DND-41 (cell line): Measurements from ENCODE around the gene GPA33.
A peak's percentile ranks its signal among the peaks of the same experiment; 100 is the strongest.

Experiments
- ATAC-seq: fragments of 200-7000 bp; cut with Tn5 transposase; 3 replicates; pipeline ENCODE4 v1.9.1; 2021; ENCODE audit warnings: low read depth; ENCODE audit not compliant: insufficient read depth
- DNase-seq: peaks from one replicate; pipeline ENCODE4 v3.0.0-alpha.2; 2020
- H2AFZ ChIP-seq: 2 replicates; pipeline ENCODE4 v1.6.0; 2012; ENCODE audit warnings: low read depth, low read length
- H3K27ac ChIP-seq: 2 replicates; pipeline ENCODE4 v1.5.1; 2012; ENCODE audit warnings: low read length, inconsistent platforms
- H3K27me3 ChIP-seq: fragments of 200-600 bp; sonication (generic); 2 replicates; pipeline ENCODE4 v1.6.0; 2012; ENCODE audit warnings: low read length, mild to moderate bottlenecking, inconsistent platforms; ENCODE audit not compliant: insufficient read depth, poor library complexity
- H3K36me3 ChIP-seq: 2 replicates; pipeline ENCODE4 v1.5.1; 2012; ENCODE audit warnings: low read length, inconsistent platforms; ENCODE audit not compliant: insufficient read depth
- H3K4me1 ChIP-seq: 2 replicates; pipeline ENCODE4 v1.5.1; 2012; ENCODE audit warnings: mild to moderate bottlenecking, low read length; ENCODE audit not compliant: insufficient read depth
- H3K4me2 ChIP-seq: 2 replicates; pipeline ENCODE4 v1.6.0; 2012; ENCODE audit warnings: mild to moderate bottlenecking, moderate library complexity, low read length, inconsistent platforms; ENCODE audit not compliant: insufficient read depth
- H3K4me3 ChIP-seq, 2 experiments: fragments of 200-600 bp in 1 of 2; shearing (Covaris generic) in 1 of 2; 2 replicates each; pipeline ENCODE4 v1.5.1; 2012 to 2016; ENCODE audit warnings: inconsistent platforms in 2 of 2, low read length in 2 of 2, mild to moderate bottlenecking in 2 of 2, low read depth in 1 of 2, moderate library complexity in 1 of 2
- H3K79me2 ChIP-seq: 2 replicates; pipeline ENCODE4 v1.6.0; 2012; ENCODE audit warnings: low read length, inconsistent platforms; ENCODE audit not compliant: insufficient read depth
- H3K9ac ChIP-seq: 2 replicates; pipeline ENCODE4 v1.6.0; 2012; ENCODE audit warnings: low read depth, mild to moderate bottlenecking, inconsistent platforms, low read length, moderate library complexity
- H3K9me3 ChIP-seq: 2 replicates; pipeline ENCODE4 v1.5.1; 2012; ENCODE audit warnings: low read length, moderate library complexity, mild to moderate bottlenecking, inconsistent platforms; ENCODE audit not compliant: insufficient read depth, severe bottlenecking
- H4K20me1 ChIP-seq: 2 replicates; pipeline ENCODE4 v1.6.0; 2012; ENCODE audit warnings: low read length; ENCODE audit not compliant: insufficient read depth
- CTCF ChIP-seq: IDR thresholded peaks from 2 replicates; pipeline ENCODE4 v1.5.1; 2012; ENCODE audit warnings: borderline replicate concordance, low read length, moderate library complexity, mild to moderate bottlenecking; ENCODE audit not compliant: poor library complexity, severe bottlenecking; ENCODE audit errors: extremely low read depth
- EZH2 ChIP-seq: IDR thresholded peaks from 3 replicates; pipeline ENCODE4 v1.6.1; 2012; ENCODE audit warnings: borderline replicate concordance, low read depth, mild to moderate bottlenecking, moderate library complexity, low read length, inconsistent platforms; ENCODE audit not compliant: severe bottlenecking

Gene GPA33, protein sequence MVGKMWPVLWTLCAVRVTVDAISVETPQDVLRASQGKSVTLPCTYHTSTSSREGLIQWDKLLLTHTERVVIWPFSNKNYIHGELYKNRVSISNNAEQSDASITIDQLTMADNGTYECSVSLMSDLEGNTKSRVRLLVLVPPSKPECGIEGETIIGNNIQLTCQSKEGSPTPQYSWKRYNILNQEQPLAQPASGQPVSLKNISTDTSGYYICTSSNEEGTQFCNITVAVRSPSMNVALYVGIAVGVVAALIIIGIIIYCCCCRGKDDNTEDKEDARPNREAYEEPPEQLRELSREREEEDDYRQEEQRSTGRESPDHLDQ

DNA sequence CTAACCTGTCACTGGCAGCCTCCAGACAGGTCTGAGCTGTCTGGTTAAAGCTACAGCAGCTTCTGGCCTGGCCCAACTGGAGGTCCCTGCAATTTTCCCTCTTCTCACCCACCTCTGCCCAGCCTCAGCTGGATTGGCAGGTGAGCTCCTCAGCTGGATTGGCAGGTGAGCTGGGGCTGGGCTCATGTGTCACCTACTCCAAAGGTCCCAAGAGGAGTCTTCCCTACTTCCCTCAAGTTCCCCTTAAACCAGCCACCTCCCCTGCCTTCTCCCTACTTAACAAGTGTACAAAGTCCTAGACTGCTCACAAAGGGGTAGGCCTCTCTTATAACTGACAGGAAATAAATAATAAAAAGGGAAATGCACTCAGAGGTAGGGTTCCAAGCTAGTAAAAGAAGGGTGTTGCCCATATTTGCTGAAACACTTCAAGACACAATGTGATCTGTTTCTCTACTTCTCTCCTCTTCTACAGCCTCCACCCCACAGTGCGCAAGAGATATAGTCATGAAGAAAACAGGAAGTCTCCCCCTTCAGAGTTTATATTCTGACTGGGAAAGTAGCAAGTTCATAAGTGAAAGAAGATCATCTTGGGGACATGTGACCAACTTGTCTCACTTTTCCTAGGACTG is at the start of gene GPA33:
TSS of gene GPA33 (minus strand) at position 64 of the 629 bp plus-strand sequence. CDS start 90 bp downstream, outside the sequence.
- Histone ChIP-seq H3K9ac (peak within 1 kb of the TSS; percentile 50), H3K9me3 (no peaks in the 10 kb centered on the region), H3K36me3 (no peaks in the 10 kb centered on the region), H3K27me3 (no peaks in the 10 kb centered on the region), H4K20me1 (no peaks in the 10 kb centered on the region), H3K4me3 (peak within 1 kb of the TSS in 1 of 2 experiments; percentile 40; a peak in 2 of 4 replicates), H3K27ac (peak within 1 kb of the TSS; percentile 93), H3K4me1 (peaks cover 46% of the 10 kb centered on the region), H3K79me2 (no peaks in the 10 kb centered on the region), H3K4me2 (peak within 1 kb of the TSS; percentile 56), H2AFZ (peak within 1 kb of the TSS; percentile 78)
- no peak for TF ChIP-seq CTCF
- TF ChIP-seq EZH2: no peak
- peak; percentile 60 for DNase-seq
- ATAC-seq: peak; percentile 87

- no peak for DNase-seq
- H3K4me3 ChIP-seq: no peak overlapping the region
Measured at GRCh38 chr1:167138703-167139102, 48.5 kb upstream of the GPA33 start.

GRCh38 chr1:167137793-167138510 is 47.8 kb upstream of the GPA33 start:
- no peaks in the 10 kb centered on the region for H3K27me3 ChIP-seq
- H3K4me2 ChIP-seq: no peak overlapping the region
- no peak for ATAC-seq
- DNase-seq: no peak
- H3K27ac ChIP-seq: no peak overlapping the region
- H3K9ac ChIP-seq: no peak overlapping the region
- no peaks in the 10 kb centered on the region for H4K20me1 ChIP-seq
- peaks cover 6% of the 10 kb centered on the region for H3K4me1 ChIP-seq
- no peaks in the 10 kb centered on the region for H3K36me3 ChIP-seq
- no peak overlapping the region for H3K4me3 ChIP-seq
- no peaks in the 10 kb centered on the region for H3K79me2 ChIP-seq
- no peak overlapping the region for H2AFZ ChIP-seq
- no peaks in the 10 kb centered on the region for H3K9me3 ChIP-seq
- TF ChIP-seq EZH2 (no peak), CTCF (no peak)

More at GRCh38 chr1:167138703-167139102, 48.5 kb upstream of the GPA33 start:
- H4K20me1 ChIP-seq: no peaks in the 10 kb centered on the region
- peaks cover 6% of the 10 kb centered on the region for H3K4me1 ChIP-seq
- no peak overlapping the region for H3K4me2 ChIP-seq
- no peaks in the 10 kb centered on the region for H3K9me3 ChIP-seq
- no peak for ATAC-seq
- H3K79me2 ChIP-seq: no peaks in the 10 kb centered on the region
- no peaks in the 10 kb centered on the region for H3K27me3 ChIP-seq
- TF ChIP-seq CTCF (no peak), EZH2 (no peak)
- no peak overlapping the region for H2AFZ ChIP-seq
- H3K36me3 ChIP-seq: no peaks in the 10 kb centered on the region
- no peak overlapping the region for H3K27ac ChIP-seq
- no peak overlapping the region for H3K9ac ChIP-seq
